ENCODE data around the gene CEP43.

Gene CEP43

GRCh38 chr6:166955865-166956443 is 43.2 kb upstream of the CEP43 start:
- peak overlapping the region; percentile 95 for H3K27ac ChIP-seq (ENCODE audit: low read depth, low read length)

DNA sequence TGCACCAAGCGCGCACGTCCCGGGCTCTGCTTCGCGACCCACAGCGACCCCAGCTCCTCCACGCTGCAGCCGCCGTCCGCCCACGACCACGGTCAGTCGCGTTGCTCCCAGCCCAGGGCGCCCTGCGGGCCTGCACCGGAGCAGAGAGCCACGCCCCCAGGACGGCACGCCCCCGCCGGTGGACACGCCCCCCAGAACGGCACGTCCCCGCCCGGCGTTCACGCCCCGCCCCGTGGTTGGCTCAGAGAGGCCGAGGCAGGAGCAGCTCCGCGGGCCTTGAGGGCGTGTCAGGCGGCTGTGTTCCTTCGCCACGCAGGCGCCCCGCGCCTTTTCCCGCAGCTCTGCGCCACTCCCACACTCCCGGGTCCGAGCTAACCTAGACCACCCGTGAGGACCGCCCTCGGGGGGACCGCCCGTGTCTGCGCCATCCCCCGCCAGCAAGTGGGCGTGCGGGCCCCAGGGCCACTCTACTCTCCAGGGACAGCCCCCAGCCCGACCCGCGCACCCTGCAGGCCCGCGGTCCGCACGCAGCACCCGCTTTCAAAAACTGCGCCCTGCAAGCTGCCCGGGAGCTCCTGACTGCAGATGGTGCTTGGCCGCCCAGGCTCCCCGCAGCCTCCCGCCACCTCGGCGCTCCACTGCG is 42.6 kb upstream of the CEP43 start, which contains the start of gene RNASET2:
Gene RNASET2, minus strand, starts transcription at position 107 of the 643 bp plus-strand sequence. CDS start 368 bp downstream, outside the sequence.
- Histone ChIP-seq H3K79me2 (ENCODE audit: control insufficient read depth, low read length) (peaks cover 45% of the 10 kb centered on the region), H3K9me3 (ENCODE audit: control insufficient read depth, insufficient read depth, low read length) (no peaks in the 10 kb centered on the region), H4K20me1 (ENCODE audit: control insufficient read depth, insufficient read depth, low read depth, low read length) (no peaks in the 10 kb centered on the region), H3K36me3 (ENCODE audit: control insufficient read depth, low read length) (peaks cover 19% of the 10 kb centered on the region), H3K27ac (ENCODE audit: low read depth, low read length) (peak within 1 kb of the TSS; percentile 95), H3K4me1 (ENCODE audit: control insufficient read depth, low read length) (peaks cover 83% of the 10 kb centered on the region), H3K27me3 (ENCODE audit: control insufficient read depth, low read length) (no peaks in the 10 kb centered on the region), H3K4me2 (ENCODE audit: low read length) (peak within 1 kb of the TSS; percentile 88), H3K4me3 (ENCODE audit: low read length) (peak within 1 kb of the TSS; percentile 75), H3K9me2 (replicated peaks; ENCODE audit: control insufficient read depth, low read length) (no peaks in the 10 kb centered on the region), H3F3A (ENCODE audit: control insufficient read depth, insufficient read depth) (peaks cover 38% of the 10 kb centered on the region)
- TF ChIP-seq CTCF (IDR thresholded peaks at IDR 0.05; ENCODE audit: low read depth, low read length, poor library complexity, severe bottlenecking): no peak
- TF ChIP-seq EZH2phosphoT487 (IDR thresholded peaks at IDR 0.05; ENCODE audit: borderline replicate concordance, low read length): no peak

More at GRCh38 chr6:166955865-166956443, 43.2 kb upstream of the CEP43 start:
- Histone ChIP-seq H3K9me2 (replicated peaks; ENCODE audit: control insufficient read depth, low read length) (no peaks in the 10 kb centered on the region), H3K36me3 (ENCODE audit: control insufficient read depth, low read length) (peaks cover 20% of the 10 kb centered on the region), H4K20me1 (ENCODE audit: control insufficient read depth, insufficient read depth, low read depth, low read length) (no peaks in the 10 kb centered on the region), H3K27me3 (ENCODE audit: control insufficient read depth, low read length) (no peaks in the 10 kb centered on the region), H3K79me2 (ENCODE audit: control insufficient read depth, low read length) (peaks cover 45% of the 10 kb centered on the region), H3K4me1 (ENCODE audit: control insufficient read depth, low read length) (peaks cover 90% of the 10 kb centered on the region), H3F3A (ENCODE audit: control insufficient read depth, insufficient read depth) (peaks cover 38% of the 10 kb centered on the region), H3K4me3 (ENCODE audit: low read length) (peak overlapping the region; percentile 75), H3K4me2 (ENCODE audit: low read length) (peak overlapping the region; percentile 88), H3K9me3 (ENCODE audit: control insufficient read depth, insufficient read depth, low read length) (no peaks in the 10 kb centered on the region)
- no peak for TF ChIP-seq CTCF (IDR thresholded peaks at IDR 0.05; ENCODE audit: low read depth, low read length, poor library complexity, severe bottlenecking)
- TF ChIP-seq EZH2phosphoT487 (IDR thresholded peaks at IDR 0.05; ENCODE audit: borderline replicate concordance, low read length): no peak

- Histone ChIP-seq H3K79me2 (ENCODE audit: control insufficient read depth, low read length) (peaks cover 40% of the 10 kb centered on the region), H3K9me2 (replicated peaks; ENCODE audit: control insufficient read depth, low read length) (no peaks in the 10 kb centered on the region), H3K27ac (ENCODE audit: low read depth, low read length) (peak overlapping the region; percentile 95), H3K4me1 (ENCODE audit: control insufficient read depth, low read length) (peaks cover 77% of the 10 kb centered on the region), H3K9me3 (ENCODE audit: control insufficient read depth, insufficient read depth, low read length) (no peaks in the 10 kb centered on the region), H3K27me3 (ENCODE audit: control insufficient read depth, low read length) (no peaks in the 10 kb centered on the region), H3K4me2 (ENCODE audit: low read length) (peak overlapping the region; percentile 88), H3K36me3 (ENCODE audit: control insufficient read depth, low read length) (peaks cover 13% of the 10 kb centered on the region), H4K20me1 (ENCODE audit: control insufficient read depth, insufficient read depth, low read depth, low read length) (no peaks in the 10 kb centered on the region), H3F3A (ENCODE audit: control insufficient read depth, insufficient read depth) (peaks cover 34% of the 10 kb centered on the region), H3K4me3 (ENCODE audit: low read length) (peak overlapping the region; percentile 75)
- TF ChIP-seq EZH2phosphoT487 (IDR thresholded peaks at IDR 0.05; ENCODE audit: borderline replicate concordance, low read length) (no peak), CTCF (IDR thresholded peaks at IDR 0.05; ENCODE audit: low read depth, low read length, poor library complexity, severe bottlenecking) (no peak)
These were observed 42.0 kb upstream of the CEP43 start for GRCh38 chr6:166957087-166957804.
